Osteoblast (primary cell): ENCODE data around the gene CDK5RAP1. TPM values are rescaled to one million over a fixed set of nuclear protein-coding genes. Genes with fewer than 3 reads are reported as not detected.

Experiments used
- DNase-seq: peaks from one replicate; pipeline ENCODE4 v3.0.0; 2011; ENCODE audit warnings: low spot score, mixed read lengths; ENCODE audit not compliant: insufficient read length; ENCODE audit errors: missing footprints
- H2AFZ ChIP-seq: 2 replicates; pipeline ENCODE4 v1.6.0; 2011; ENCODE audit warnings: mild to moderate bottlenecking, low read length
- H3K27ac ChIP-seq: 2 replicates; pipeline ENCODE4 v1.5.1; 2011; ENCODE audit warnings: mild to moderate bottlenecking, low read depth, low read length, moderate library complexity
- H3K27me3 ChIP-seq: 2 replicates; pipeline ENCODE4 v1.6.0; 2012; ENCODE audit warnings: mild to moderate bottlenecking, control low read depth, inconsistent platforms, low read length, moderate library complexity; ENCODE audit not compliant: insufficient read depth
- H3K36me3 ChIP-seq: 2 replicates; pipeline ENCODE4 v1.5.1; 2011; ENCODE audit warnings: mild to moderate bottlenecking, low read length, control low read depth, moderate library complexity; ENCODE audit not compliant: insufficient read depth
- H3K4me1 ChIP-seq: 2 replicates; pipeline ENCODE4 v1.5.1; 2011; ENCODE audit warnings: mild to moderate bottlenecking, low read length, control low read depth, moderate library complexity; ENCODE audit not compliant: insufficient read depth
- H3K4me2 ChIP-seq: 2 replicates; pipeline ENCODE4 v1.6.0; 2011; ENCODE audit warnings: mild to moderate bottlenecking, low read length; ENCODE audit not compliant: insufficient read depth
- H3K4me3 ChIP-seq: fragments of 200-600 bp; sonication (generic); 3 replicates; pipeline ENCODE4 v1.5.1; 2012; ENCODE audit warnings: mild to moderate bottlenecking, low read length, inconsistent platforms; ENCODE audit not compliant: insufficient read depth
- H3K79me2 ChIP-seq: 2 replicates; pipeline ENCODE4 v1.6.0; 2012; ENCODE audit warnings: mild to moderate bottlenecking, low read length, control low read depth, inconsistent platforms; ENCODE audit not compliant: insufficient read depth
- H3K9me3 ChIP-seq: 2 replicates; pipeline ENCODE4 v1.5.1; 2011; ENCODE audit warnings: low read depth, low read length, control low read depth
- H4K20me1 ChIP-seq: 2 replicates; pipeline ENCODE4 v1.6.0; 2012; ENCODE audit warnings: mild to moderate bottlenecking, low read length, control low read depth; ENCODE audit not compliant: insufficient read depth
- CTCF ChIP-seq: IDR thresholded peaks from 2 replicates; pipeline ENCODE4 v1.5.1; 2011; ENCODE audit warnings: mild to moderate bottlenecking, low read depth, low read length, moderate library complexity; ENCODE audit errors: extremely low read depth
- total RNA-seq: library from RNA; depleted of rRNA; stranded (reverse); fragments of >200 nt; gene quantifications from 2 replicates; pipeline ENCODE4 v1.2.3, GENCODE V29; 2012

Gene CDK5RAP1
- total RNA-seq, 1 donor, result 16.6 TPM

GRCh38 chr20:33348136-33348937, 53.0 kb downstream of the CDK5RAP1 start:
- H4K20me1 ChIP-seq, result no peaks in the 10 kb centered on the region
- H3K36me3 ChIP-seq, result no peaks in the 10 kb centered on the region
- H3K27ac ChIP-seq, result no peak overlapping the region
- no peaks in the 10 kb centered on the region for H3K79me2 ChIP-seq
- H3K4me2 ChIP-seq, result no peak overlapping the region
- no peak for DNase-seq
- H3K9me3 ChIP-seq, result no peaks in the 10 kb centered on the region
- no peaks in the 10 kb centered on the region for H3K4me1 ChIP-seq
- no peaks in the 10 kb centered on the region for H3K27me3 ChIP-seq
- no peak overlapping the region for H3K4me3 ChIP-seq
- no peak for TF ChIP-seq CTCF
- H2AFZ ChIP-seq, result no peak overlapping the region

- H3K79me2 ChIP-seq, result no peaks in the 10 kb centered on the region
- no peak overlapping the region for H3K4me2 ChIP-seq
- H3K4me1 ChIP-seq, result no peaks in the 10 kb centered on the region
- no peak for TF ChIP-seq CTCF
- H3K36me3 ChIP-seq, result no peaks in the 10 kb centered on the region
- no peaks in the 10 kb centered on the region for H4K20me1 ChIP-seq
- H3K27me3 ChIP-seq, result no peaks in the 10 kb centered on the region
- no peak overlapping the region for H3K27ac ChIP-seq
- no peaks in the 10 kb centered on the region for H3K9me3 ChIP-seq
- no peak for DNase-seq
- H3K4me3 ChIP-seq, result no peak overlapping the region
- H2AFZ ChIP-seq, result no peak overlapping the region
Observed at GRCh38 chr20:33345342-33345741, 56.0 kb downstream of the CDK5RAP1 start.

GRCh38 chr20:33343521-33343920, 57.8 kb downstream of the CDK5RAP1 start:
- Histone ChIP-seq H3K4me1 (no peaks in the 10 kb centered on the region), H3K9me3 (no peaks in the 10 kb centered on the region), H3K36me3 (no peaks in the 10 kb centered on the region), H3K79me2 (no peaks in the 10 kb centered on the region), H4K20me1 (no peaks in the 10 kb centered on the region), H3K4me2 (no peak overlapping the region), H3K4me3 (no peak overlapping the region), H3K27ac (no peak overlapping the region), H2AFZ (no peak overlapping the region), H3K27me3 (no peaks in the 10 kb centered on the region)
- TF ChIP-seq CTCF, result no peak
- DNase-seq, result no peak

GRCh38 chr20:33339515-33340058, 61.7 kb downstream of the CDK5RAP1 start:
- Histone ChIP-seq H2AFZ (no peak overlapping the region), H3K79me2 (no peaks in the 10 kb centered on the region), H3K4me2 (no peak overlapping the region), H3K4me3 (no peak overlapping the region), H4K20me1 (no peaks in the 10 kb centered on the region), H3K27me3 (no peaks in the 10 kb centered on the region), H3K27ac (no peak overlapping the region), H3K36me3 (no peaks in the 10 kb centered on the region), H3K9me3 (no peaks in the 10 kb centered on the region), H3K4me1 (no peaks in the 10 kb centered on the region)
- no peak for DNase-seq
- no peak for TF ChIP-seq CTCF
